ENCODE measurements around the gene CSK. TPM values are rescaled to one million over a fixed set of nuclear protein-coding genes. Genes with fewer than 3 reads are reported as not detected.

Gene CSK
- total and polyA plus RNA-seq, 2 donors (not counting 1 experiment from before 2014, with no cell fraction given): 325 to 651 TPM

GRCh38 chr15:74835312-74835823 lies 53.5 kb downstream of the CSK start:
- Histone ChIP-seq H2AFZ (ENCODE audit: insufficient read depth, low read depth, low read length, poor library complexity, severe bottlenecking) (no peak overlapping the region), H3K9me3 (ENCODE audit: control extremely low read depth in 1 of 3, control insufficient read depth in 2 of 3, insufficient read depth in 1 of 3, low read length in 2 of 3) (no peaks in the 10 kb centered on the region), H3K79me2 (ENCODE audit: control insufficient read depth, insufficient read depth, low read length) (no peaks in the 10 kb centered on the region), H3K4me1 (ENCODE audit: control insufficient read depth in 2 of 2, insufficient read depth in 2 of 2, low read length in 2 of 2) (peaks cover 0 to 13% of the 10 kb centered on the region in 2 donors), H3K27me3 (replicated peaks in 1 of 4; ENCODE audit: control extremely low read depth in 1 of 4, control insufficient read depth in 3 of 4, insufficient read depth in 4 of 4, low read length in 3 of 4) (peaks cover 0 to under 1% (median 0%) of the 10 kb centered on the region in 4 experiments), H4K20me1 (ENCODE audit: control insufficient read depth, insufficient read depth, low read length, poor library complexity, severe bottlenecking) (no peaks in the 10 kb centered on the region), H3K36me3 (replicated peaks in 1 of 2; ENCODE audit: control extremely low read depth in 1 of 2, control insufficient read depth in 1 of 2, extremely low read depth in 1 of 2, insufficient read depth in 2 of 2, low read length in 1 of 2) (peaks cover 0 to 6% of the 10 kb centered on the region in 2 experiments), H3K27ac (ENCODE audit: low read length in 2 of 2) (no peak overlapping the region), H3K4me2 (replicated peaks; ENCODE audit: low read depth, low read length, poor library complexity, severe bottlenecking) (no peak overlapping the region), H3K9ac (ENCODE audit: low read length) (no peak overlapping the region), H3K4me3 (ENCODE audit: control extremely low read depth in 1 of 5, extremely low read depth in 1 of 5, insufficient read depth in 1 of 5, low read depth in 2 of 5, low read length in 4 of 5) (no peak overlapping the region)
- Mint-ChIP-seq H3K4me3 (no peak overlapping the region), H3K27ac (no peak overlapping the region), H3K27me3 (no peaks in the 10 kb centered on the region), H3K4me1 (peaks cover 8% of the 10 kb centered on the region), H3K9me3 (ENCODE audit: insufficient read depth) (no peaks in the 10 kb centered on the region)
- WGBS (ENCODE audit: insufficient coverage): 53% methylated on average over 3 of the region's 5 CpGs
- ChIA-PET POLR2A (no interaction called here), CTCF (interaction anchor here (0.7 to 10.2 kb wide), 13 partner anchors 8 to 203 kb away, joined by 3 to 98 read pairs (median 5); no protein-coding TSS in a partner anchor)
- ATAC-seq (ENCODE audit: low read depth): peak; percentile 62
- TF ChIP-seq CTCF (IDR thresholded peaks at IDR 0.05) (peak; percentile 77), EZH2 (IDR thresholded peaks at IDR 0.05; ENCODE audit: borderline replicate concordance, insufficient read depth, low read depth, low read length, poor library complexity, severe bottlenecking) (no peak)
- intact Hi-C loops (cut with micrococcal nuclease): loop anchor here (1.0 kb wide), 3 partner anchors 35 to 200 kb away; no protein-coding TSS in a partner anchor
- DNase-seq: peak; percentile 55

- POLR2A ChIA-PET: no interaction called here
- intact Hi-C loops (cut with micrococcal nuclease): no loop called here
These were observed 55.0 kb downstream of the CSK start for GRCh38 chr15:74836846-74837245.

More at GRCh38 chr15:74836846-74837245, 55.0 kb downstream of the CSK start:
- no peak for TF ChIP-seq CTCF (IDR thresholded peaks at IDR 0.05)
- no peak for TF ChIP-seq EZH2 (IDR thresholded peaks at IDR 0.05; ENCODE audit: borderline replicate concordance, insufficient read depth, low read depth, low read length, poor library complexity, severe bottlenecking)
- H3K27ac Mint-ChIP-seq: no peak overlapping the region
- 95% methylated on average over 5 of the region's 7 CpGs for WGBS (ENCODE audit: insufficient coverage)
- H3K79me2 ChIP-seq (ENCODE audit: control insufficient read depth, insufficient read depth, low read length): no peaks in the 10 kb centered on the region
- no peak overlapping the region for H3K4me2 ChIP-seq (replicated peaks; ENCODE audit: low read depth, low read length, poor library complexity, severe bottlenecking)
- no peaks in the 10 kb centered on the region for H3K27me3 ChIP-seq (replicated peaks in 1 of 4; ENCODE audit: control extremely low read depth in 1 of 4, control insufficient read depth in 3 of 4, insufficient read depth in 4 of 4, low read length in 3 of 4)
- CTCF ChIA-PET: interaction anchor here (0.9 to 10.2 kb wide), 8 partner anchors 9 to 205 kb away, joined by 4 to 98 read pairs (median 8); no protein-coding TSS in a partner anchor
- DNase-seq: no peak
- peaks cover 18% of the 10 kb centered on the region for H3K4me1 Mint-ChIP-seq
- no peaks in the 10 kb centered on the region for H4K20me1 ChIP-seq (ENCODE audit: control insufficient read depth, insufficient read depth, low read length, poor library complexity, severe bottlenecking)
- H3K36me3 ChIP-seq (replicated peaks in 1 of 2; ENCODE audit: control extremely low read depth in 1 of 2, control insufficient read depth in 1 of 2, extremely low read depth in 1 of 2, insufficient read depth in 2 of 2, low read length in 1 of 2): peaks cover 0 to 6% of the 10 kb centered on the region in 2 experiments
- no peak overlapping the region for H3K4me3 ChIP-seq (ENCODE audit: control extremely low read depth in 1 of 5, extremely low read depth in 1 of 5, insufficient read depth in 1 of 5, low read depth in 2 of 5, low read length in 4 of 5)
- H3K4me3 Mint-ChIP-seq: no peak overlapping the region
- ATAC-seq (ENCODE audit: low read depth): no peak
- H3K9me3 ChIP-seq (ENCODE audit: control extremely low read depth in 1 of 3, control insufficient read depth in 2 of 3, insufficient read depth in 1 of 3, low read length in 2 of 3): no peaks in the 10 kb centered on the region
- H3K9ac ChIP-seq (ENCODE audit: low read length): no peak overlapping the region
- no peak overlapping the region for H3K27ac ChIP-seq (ENCODE audit: low read length in 2 of 2)
- H2AFZ ChIP-seq (ENCODE audit: insufficient read depth, low read depth, low read length, poor library complexity, severe bottlenecking): no peak overlapping the region
- H3K4me1 ChIP-seq (ENCODE audit: control insufficient read depth in 2 of 2, insufficient read depth in 2 of 2, low read length in 2 of 2): peaks cover under 1 to 16% of the 10 kb centered on the region in 2 donors
- H3K9me3 Mint-ChIP-seq (ENCODE audit: insufficient read depth): no peaks in the 10 kb centered on the region
- H3K27me3 Mint-ChIP-seq: no peaks in the 10 kb centered on the region

Data from B cell (primary cell).